CD14-positive monocyte (primary cell): ENCODE data around the gene ATXN1. TPM values are rescaled to one million over a fixed set of nuclear protein-coding genes. Genes with fewer than 3 reads are reported as not detected.
A peak's percentile ranks its signal among the peaks of the same experiment; 100 is the strongest.

Experiments
- DNase-seq, 3 donors: peaks; one replicate each; pipeline ENCODE4 v3.0.0-alpha.2; 2011 to 2022
- H2AFZ ChIP-seq: 2 replicates; pipeline ENCODE4 v1.6.0; 2012; ENCODE audit warnings: mild to moderate bottlenecking, low read depth, low read length, inconsistent platforms; ENCODE audit not compliant: insufficient read depth, poor library complexity, severe bottlenecking
- H3K27ac ChIP-seq, 2 donors: 1 replicate in 1 of 2; 2 replicates in 1 of 2; pipeline ENCODE4 v1.5.1; 2012 to 2013; ENCODE audit warnings: low read length in 2 of 2, control low read depth in 1 of 2, inconsistent platforms in 1 of 2, low read depth in 1 of 2, mild to moderate bottlenecking in 1 of 2
- H3K27me3 ChIP-seq, 2 donors: one replicate each; pipeline versions ENCODE4 v1.6.0 to v1.6.1; 2011 to 2013; ENCODE audit warnings: low read length in 2 of 2; ENCODE audit not compliant: control insufficient read depth in 2 of 2, insufficient read depth in 2 of 2
- H3K36me3 ChIP-seq, 2 donors: replicated peaks in 1 of 2; 1 replicate in 1 of 2; 2 replicates in 1 of 2; pipeline versions ENCODE4 v1.5.1 to v1.6.1; 2012 to 2013; ENCODE audit warnings: low read length in 2 of 2, control low read depth in 1 of 2, inconsistent platforms in 1 of 2, mild to moderate bottlenecking in 1 of 2; ENCODE audit not compliant: insufficient read depth in 2 of 2, control insufficient read depth in 1 of 2
- H3K4me1 ChIP-seq, 2 donors: 1 replicate in 1 of 2; 2 replicates in 1 of 2; pipeline versions ENCODE4 v1.5.1 to v1.6.1; 2012 to 2013; ENCODE audit warnings: low read length in 2 of 2, control low read depth in 1 of 2, inconsistent platforms in 1 of 2, mild to moderate bottlenecking in 1 of 2, moderate library complexity in 1 of 2; ENCODE audit not compliant: insufficient read depth in 2 of 2, control insufficient read depth in 1 of 2
- H3K4me2 ChIP-seq: replicated peaks from 2 replicates; pipeline ENCODE3; 2012; ENCODE audit warnings: low read length, moderate library complexity, mild to moderate bottlenecking; ENCODE audit not compliant: poor library complexity, severe bottlenecking; ENCODE audit errors: extremely low read depth
- H3K4me3 ChIP-seq, 3 experiments: fragments of 200-600 bp in 1 of 3; sonication (generic) in 1 of 3; replicated peaks in 1 of 3; 1 replicate in 2 of 3; 2 replicates in 1 of 3; pipeline ENCODE4 v1.5.1; 2011 to 2013; ENCODE audit warnings: low read length in 3 of 3, mild to moderate bottlenecking in 3 of 3, control low read depth in 2 of 3, low read depth in 2 of 3, inconsistent platforms in 1 of 3, moderate library complexity in 1 of 3
- H3K79me2 ChIP-seq: 2 replicates; pipeline ENCODE4 v1.6.0; 2012; ENCODE audit warnings: mild to moderate bottlenecking, control low read depth, inconsistent platforms, low read length, moderate library complexity; ENCODE audit not compliant: insufficient read depth
- H3K9ac ChIP-seq: 2 replicates; pipeline ENCODE4 v1.6.0; 2017; ENCODE audit warnings: low read length, mild to moderate bottlenecking; ENCODE audit not compliant: insufficient read depth, poor library complexity, severe bottlenecking
- H3K9me3 ChIP-seq, 2 donors: replicated peaks in 1 of 2; 1 replicate in 1 of 2; 2 replicates in 1 of 2; pipeline versions ENCODE4 v1.5.1 to v1.6.1; 2012 to 2013; ENCODE audit warnings: low read length in 2 of 2, control low read depth in 1 of 2; ENCODE audit not compliant: control insufficient read depth in 1 of 2, insufficient read depth in 1 of 2
- H4K20me1 ChIP-seq: 2 replicates; pipeline ENCODE4 v1.6.0; 2012; ENCODE audit warnings: mild to moderate bottlenecking, low read length, control low read depth, moderate library complexity; ENCODE audit not compliant: insufficient read depth
- H3K27ac Mint-ChIP-seq, 7 donors: one replicate each; pipeline ENCODE4 v1.8.0; 2020; ENCODE audit warnings: mild to moderate bottlenecking in 7 of 7, mixed read lengths in 7 of 7, moderate library complexity in 6 of 7, inconsistent platforms in 2 of 7
- H3K27me3 Mint-ChIP-seq, 3 donors: one replicate each; pipeline ENCODE4 v1.8.0; 2021 to 2022; ENCODE audit warnings: low read depth in 3 of 3, mild to moderate bottlenecking in 3 of 3, mixed read lengths in 3 of 3, moderate library complexity in 3 of 3, inconsistent platforms in 1 of 3
- H3K36me3 Mint-ChIP-seq, 2 donors: one replicate each; pipeline ENCODE4 v1.8.0; 2020; ENCODE audit warnings: mixed read lengths in 2 of 2, inconsistent platforms in 1 of 2, mild to moderate bottlenecking in 1 of 2
- H3K4me1 Mint-ChIP-seq: one replicate; pipeline ENCODE4 v1.8.0; 2020; ENCODE audit warnings: mild to moderate bottlenecking, mixed read lengths
- H3K4me3 Mint-ChIP-seq, 2 donors: one replicate each; pipeline ENCODE4 v1.8.0; 2020; ENCODE audit warnings: mild to moderate bottlenecking in 2 of 2, mixed read lengths in 2 of 2, moderate library complexity in 1 of 2
- H3K9me3 Mint-ChIP-seq, 7 donors: one replicate each; pipeline ENCODE4 v1.8.0; 2020 to 2022; ENCODE audit warnings: mixed read lengths in 7 of 7, mild to moderate bottlenecking in 6 of 7, moderate library complexity in 6 of 7, inconsistent platforms in 2 of 7
- CTCF ChIP-seq: fragments of 200-600 bp; IDR thresholded peaks from one replicate; pipeline ENCODE4 v1.8.0; 2022; ENCODE audit warnings: antibody characterized with exemption, mild to moderate bottlenecking
- WGBS: methylation state at CpG from one replicate; pipeline ENCODE4 v1.1.5; 2013; ENCODE audit warnings: missing lambda C conversion rate; ENCODE audit not compliant: insufficient coverage; 5-methylcytosine and 5-hydroxymethylcytosine counted together
- intact Hi-C, 2 donors: fragments of 100-400 bp; cut with micrococcal nuclease; formaldehyde crosslinking; loops; one replicate each; pipeline versions ENCODE4 v1.15.0 to v1.15.1; 2023
- polyA plus RNA-seq, 3 donors: library from polyadenylated mRNA; depleted of rRNA in 1 of 3; unstranded in 2 of 3; stranded (reverse) in 1 of 3; fragments of 300-500 nt in 2 of 3; fragments of >200 nt in 1 of 3; fragmentation: Illumina TruSeq in 2 of 3; gene quantifications; 1 replicate in 2 of 3; 2 replicates in 1 of 3; pipeline ENCODE4 v1.2.3, GENCODE V29; 2012 to 2021

The ATXN1 gene
- polyA plus RNA-seq, 3 donors: 8.8 to 19.1 (median 10.9) TPM

- Mint-ChIP-seq H3K27ac (peak overlapping the region in 6 of 7 donors; percentile 1 to 51 (median 27)), H3K4me3 (no peak overlapping the region)
- intact Hi-C loops: no loop called here
Observed at GRCh38 chr6:16749516-16750485, 11.5 kb downstream of the ATXN1 start.

GRCh38 chr6:16748025-16748319 lies 13.3 kb downstream of the ATXN1 start:
- no peaks in the 10 kb centered on the region for H3K9me3 ChIP-seq
- intact Hi-C loops: no loop called here
- no peak overlapping the region for H3K4me3 ChIP-seq
- peaks cover 54 to 57% of the 10 kb centered on the region in 2 donors for H3K36me3 Mint-ChIP-seq
- peaks cover 51% of the 10 kb centered on the region for H3K4me1 Mint-ChIP-seq
- H3K9me3 Mint-ChIP-seq: no peaks in the 10 kb centered on the region
- no peaks in the 10 kb centered on the region for H3K27me3 ChIP-seq
- peaks cover 29 to 46% of the 10 kb centered on the region in 2 donors for H3K4me1 ChIP-seq
- peaks cover 72% of the 10 kb centered on the region for H4K20me1 ChIP-seq
- no peak overlapping the region for H3K9ac ChIP-seq
- no peak overlapping the region for H3K4me2 ChIP-seq
- no peak for TF ChIP-seq CTCF
- H3K4me3 Mint-ChIP-seq: no peak overlapping the region
- H3K27me3 Mint-ChIP-seq: peaks cover 0 to 2% (median 0%) of the 10 kb centered on the region in 3 donors
- peaks cover 89% of the 10 kb centered on the region for H3K79me2 ChIP-seq
- no peak overlapping the region for H2AFZ ChIP-seq
- H3K27ac Mint-ChIP-seq: no peak overlapping the region
- WGBS: no CpG with 5 or more reads among the region's 2 CpGs
- no peak for DNase-seq
- H3K27ac ChIP-seq: no peak overlapping the region
- H3K36me3 ChIP-seq: peaks cover 18 to 49% of the 10 kb centered on the region in 2 donors

More at GRCh38 chr6:16749516-16750485, 11.5 kb downstream of the ATXN1 start:
- Histone ChIP-seq H3K27ac (no peak overlapping the region), H3K4me3 (no peak overlapping the region), H3K79me2 (peaks cover 88% of the 10 kb centered on the region), H3K27me3 (no peaks in the 10 kb centered on the region), H3K4me2 (no peak overlapping the region), H3K4me1 (peaks cover 32 to 53% of the 10 kb centered on the region in 2 donors), H3K9ac (no peak overlapping the region), H4K20me1 (peaks cover 60% of the 10 kb centered on the region), H3K9me3 (no peaks in the 10 kb centered on the region), H3K36me3 (peaks cover 14 to 41% of the 10 kb centered on the region in 2 donors), H2AFZ (no peak overlapping the region)
- no peak for TF ChIP-seq CTCF
- Mint-ChIP-seq H3K9me3 (no peaks in the 10 kb centered on the region), H3K4me1 (peaks cover 51% of the 10 kb centered on the region), H3K27me3 (no peaks in the 10 kb centered on the region), H3K36me3 (peaks cover 47 to 52% of the 10 kb centered on the region in 2 donors)
- 89% methylated on average over 7 of the region's 10 CpGs for WGBS
- DNase-seq: no peak
